Ovary (tissue), 1 donor: Measurements from ENCODE around the gene DLL3.

Source experiments
- EP300 ChIP-seq: sonication (generic); formaldehyde crosslinking; IDR thresholded peaks from one replicate; pipeline ENCODE4 v1.6.1; 2017; ENCODE audit warnings: antibody characterized with exemption
- POLR2A ChIP-seq: fragments of 450-650 bp; IDR thresholded peaks from one replicate; pipeline ENCODE4 v1.6.1; 2017; ENCODE audit warnings: antibody characterized with exemption, mild to moderate bottlenecking, moderate library complexity

DNA sequence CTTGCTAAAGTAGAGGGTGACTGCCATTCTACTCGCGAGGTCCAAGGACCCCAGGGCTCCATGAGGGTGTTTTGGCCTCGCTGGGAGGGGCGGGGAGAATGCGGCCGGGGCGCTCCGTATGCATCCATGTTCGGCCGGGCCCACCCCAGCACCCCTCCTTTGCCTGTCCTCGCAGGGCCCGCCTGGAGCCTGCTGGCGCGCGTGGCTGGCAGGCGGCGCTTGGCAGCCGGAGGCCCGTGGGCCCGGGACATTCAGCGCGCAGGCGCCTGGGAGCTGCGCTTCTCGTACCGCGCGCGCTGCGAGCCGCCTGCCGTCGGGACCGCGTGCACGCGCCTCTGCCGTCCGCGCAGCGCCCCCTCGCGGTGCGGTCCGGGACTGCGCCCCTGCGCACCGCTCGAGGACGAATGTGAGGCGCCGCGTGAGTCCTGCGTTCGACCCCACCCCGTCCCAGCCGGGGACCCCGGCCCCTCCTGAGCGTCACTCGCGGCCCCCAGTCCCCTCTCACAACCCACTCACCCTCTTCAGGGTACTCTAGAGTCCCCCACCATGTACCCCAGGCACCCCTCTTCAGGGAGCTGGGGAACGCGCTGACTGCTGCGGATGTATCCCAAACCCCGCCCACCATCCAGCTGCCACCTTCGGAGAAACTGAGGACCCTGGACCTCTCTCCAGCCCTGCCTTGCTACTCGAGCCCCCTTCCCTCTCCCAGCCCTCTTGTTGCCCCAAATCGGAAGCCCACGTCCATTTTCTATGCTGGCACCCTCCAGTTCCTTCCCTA is 4.1 kb downstream of the DLL3 start:
- no peak for TF ChIP-seq EP300
- TF ChIP-seq POLR2A, result no peak
